Epidermal melanocyte (primary cell): ENCODE measurements around the gene TSPAN31.

Source experiments
- DNase-seq: peaks from one replicate; pipeline ENCODE4 v3.0.0; 2011; ENCODE audit warnings: low spot score; ENCODE audit not compliant: insufficient read length

TSPAN31 gene

GRCh38 chr12:57752668-57753000 lies 7.8 kb downstream of the TSPAN31 start:
- DNase-seq = no peak

GRCh38 chr12:57753756-57754337 lies 9.0 kb downstream of the TSPAN31 start:
- DNase-seq = no peak

- DNase-seq = no peak
These were observed 9.8 kb downstream of the TSPAN31 start, which contains the start of gene MARCHF9 for GRCh38 chr12:57754411-57755193. MARCHF9 (plus strand) TSS chr12:57755103; CDS start chr12:57755529, 426 bp downstream.

GRCh38 chr12:57755194-57755453 lies 10.3 kb downstream of the TSPAN31 start:
- DNase-seq = no peak

GRCh38 chr12:57755454-57756372 lies 10.9 kb downstream of the TSPAN31 start:
- DNase-seq = no peak

- DNase-seq = peak; percentile 85
These were observed 11.8 kb downstream of the TSPAN31 start for GRCh38 chr12:57756406-57757341.

- DNase-seq = no peak
These were observed 12.9 kb downstream of the TSPAN31 start for GRCh38 chr12:57757771-57758170.

- DNase-seq = no peak
These were observed 13.9 kb downstream of the TSPAN31 start for GRCh38 chr12:57758552-57759359.

GRCh38 chr12:57759360-57759980 lies 14.6 kb downstream of the TSPAN31 start:
- no peak for DNase-seq

- DNase-seq = no peak
These were observed 15.6 kb downstream of the TSPAN31 start for GRCh38 chr12:57760347-57760982.

- no peak for DNase-seq
These were observed 16.7 kb downstream of the TSPAN31 start for GRCh38 chr12:57761391-57761998.

- DNase-seq = no peak
These were observed 17.6 kb downstream of the TSPAN31 start for GRCh38 chr12:57762463-57762862.

GRCh38 chr12:57763881-57764661 lies 19.2 kb downstream of the TSPAN31 start:
- no peak for DNase-seq

- DNase-seq = no peak
These were observed 19.8 kb downstream of the TSPAN31 start for GRCh38 chr12:57764662-57765002.

GRCh38 chr12:57765003-57765697 lies 20.3 kb downstream of the TSPAN31 start:
- DNase-seq = no peak

GRCh38 chr12:57765698-57766463 lies 21.0 kb downstream of the TSPAN31 start:
- no peak for DNase-seq
